GM08714 (cell line): ENCODE measurements around the gene STYK1.
"Not testable (repeated sequence)": the region's sequence is repeated elsewhere in the genome, so short reads cannot be mapped to it uniquely, and the experiment has no call there.

Experiments used
- H3K4me3 ChIP-seq: fragments of 200-500 bp; sonication (Bioruptor generic); 2 replicates; pipeline ENCODE4 v1.5.1; 2014; ENCODE audit warnings: mild to moderate bottlenecking, low read length, inconsistent platforms
- ZNF274 ChIP-seq: IDR thresholded peaks from 2 replicates; pipeline ENCODE4 v1.6.1; 2012; ENCODE audit warnings: mild to moderate bottlenecking, low read depth, low read length

The STYK1 gene

GRCh38 chr12:10654003-10654402, 19.8 kb downstream of the STYK1 start:
- TF ChIP-seq ZNF274: no peak

DNA sequence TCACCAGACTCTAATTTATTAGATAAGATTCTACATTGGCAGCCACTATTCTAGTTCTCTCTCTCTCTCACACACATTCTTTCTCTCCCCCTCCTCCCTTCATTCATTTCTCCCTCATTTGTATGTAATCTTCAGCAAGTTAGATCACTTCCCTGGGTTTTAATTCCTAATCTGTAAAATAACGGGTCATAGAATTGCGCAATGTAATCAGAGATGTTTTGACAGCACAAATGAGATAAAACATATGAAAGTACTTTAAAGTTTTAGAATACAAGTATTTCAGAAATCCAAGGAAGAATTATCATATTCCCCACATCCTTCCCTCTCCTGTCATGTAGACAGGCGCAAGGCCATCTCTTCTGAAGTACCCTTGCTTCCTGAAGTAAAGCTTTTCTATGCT, 21.7 kb downstream of the STYK1 start:
- TF ChIP-seq ZNF274: no peak
- H3K4me3 ChIP-seq: no peak overlapping the region

More at GRCh38 chr12:10654003-10654402, 19.8 kb downstream of the STYK1 start:
- no peak overlapping the region for H3K4me3 ChIP-seq

- H3K4me3 ChIP-seq: not testable (repeated sequence)
These were observed 27.3 kb downstream of the STYK1 start for GRCh38 chr12:10646576-10646975.

DNA sequence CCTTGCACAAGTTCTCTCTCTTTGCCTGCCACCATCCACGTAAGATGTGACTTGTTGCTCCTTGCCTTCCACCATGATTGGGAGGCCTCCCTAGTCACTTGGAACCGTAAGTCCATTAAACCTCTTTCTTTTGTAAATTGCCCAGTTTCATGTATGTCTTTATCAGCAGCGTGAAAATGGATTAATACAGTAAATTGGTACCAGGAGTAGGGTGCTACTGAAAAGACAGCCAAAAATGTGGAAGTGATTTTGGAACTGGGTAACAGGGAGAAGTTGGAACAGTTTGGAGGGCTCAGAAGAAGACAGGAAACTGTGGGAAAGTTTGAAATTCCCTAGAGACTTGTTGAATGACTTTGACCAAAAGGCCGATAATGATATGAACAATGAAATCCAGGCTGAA, 27.9 kb downstream of the STYK1 start:
- no peak overlapping the region for H3K4me3 ChIP-seq
- TF ChIP-seq ZNF274: no peak

DNA sequence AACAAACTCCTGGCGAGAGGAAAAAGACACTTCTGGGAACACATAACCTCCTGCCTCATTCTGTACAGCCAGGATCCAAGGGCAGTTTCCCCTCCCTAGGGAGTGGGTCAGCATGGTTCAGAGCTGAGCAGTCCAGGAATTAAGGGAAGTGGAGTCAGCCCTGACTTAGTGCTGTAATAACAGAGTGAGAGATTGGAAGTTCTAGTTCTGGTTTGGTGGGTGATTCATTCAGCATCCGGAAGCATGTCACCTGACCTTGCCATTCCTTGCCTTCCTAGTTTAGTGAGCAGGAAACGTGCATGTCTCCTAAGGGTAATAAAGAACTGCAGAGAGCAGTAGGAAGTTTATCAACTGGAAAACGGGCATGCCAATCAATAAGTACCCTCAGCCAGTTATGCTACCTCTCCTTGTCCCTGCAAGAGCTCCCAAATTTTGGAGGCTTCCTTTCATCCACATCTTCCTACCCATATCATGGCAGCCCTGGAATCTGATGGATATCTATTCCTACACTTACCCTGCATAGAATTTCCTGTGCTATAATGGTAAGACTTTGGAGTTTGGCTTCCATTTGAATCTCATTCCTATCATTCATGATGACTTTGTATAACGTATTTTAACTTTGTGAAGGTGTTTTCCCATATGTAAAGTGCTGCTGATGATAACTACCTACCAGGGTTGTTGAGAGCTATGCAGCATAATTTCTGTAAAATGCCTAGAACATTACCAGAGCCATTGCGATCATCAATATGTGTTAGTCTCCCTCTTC, 31.9 kb downstream of the STYK1 start:
- TF ChIP-seq ZNF274: no peak
- H3K4me3 ChIP-seq: no peak overlapping the region

DNA sequence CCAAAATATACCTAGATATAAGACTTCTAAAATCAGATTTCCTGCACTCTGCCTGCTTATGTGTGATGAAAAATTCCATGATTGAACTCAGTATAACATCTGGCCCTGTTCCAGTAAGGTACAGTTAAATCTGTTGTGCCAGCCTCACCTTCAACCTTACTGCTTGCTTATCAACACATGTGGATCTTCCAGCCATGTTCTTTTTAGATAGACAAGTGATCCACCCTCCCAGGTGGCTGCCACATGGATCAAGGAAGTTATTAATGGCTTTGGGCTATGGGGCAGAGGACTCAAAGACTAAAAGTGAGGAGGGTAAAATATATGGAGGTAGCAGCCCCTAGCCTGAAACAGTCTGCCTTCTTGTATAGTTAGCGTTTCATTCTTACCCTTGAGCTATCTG, 35.1 kb downstream of the STYK1 start:
- H3K4me3 ChIP-seq: no peak overlapping the region
- no peak for TF ChIP-seq ZNF274

DNA sequence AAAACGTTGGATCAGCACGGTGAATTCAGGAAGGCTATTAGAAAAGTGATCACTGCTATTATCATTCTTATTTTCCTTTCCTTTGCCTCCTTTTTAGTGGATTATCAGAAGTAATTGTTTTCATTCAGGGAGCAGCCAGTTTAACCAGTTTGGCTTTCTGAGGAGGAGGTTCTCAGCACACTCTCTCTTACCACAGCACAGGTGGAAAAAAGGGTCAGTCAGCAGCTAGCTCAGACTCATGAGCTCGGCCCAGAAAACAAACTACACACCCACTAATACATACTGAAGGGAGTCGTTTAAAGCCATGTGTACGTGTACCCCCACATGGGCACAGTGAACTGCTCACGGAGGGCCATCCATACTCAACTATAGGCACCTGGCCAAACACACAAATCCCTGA, 37.2 kb downstream of the STYK1 start:
- no peak for TF ChIP-seq ZNF274
- no peak overlapping the region for H3K4me3 ChIP-seq

- H3K4me3 ChIP-seq: no peak overlapping the region
- TF ChIP-seq ZNF274: no peak
These were observed 37.7 kb downstream of the STYK1 start for GRCh38 chr12:10636124-10636523.

DNA sequence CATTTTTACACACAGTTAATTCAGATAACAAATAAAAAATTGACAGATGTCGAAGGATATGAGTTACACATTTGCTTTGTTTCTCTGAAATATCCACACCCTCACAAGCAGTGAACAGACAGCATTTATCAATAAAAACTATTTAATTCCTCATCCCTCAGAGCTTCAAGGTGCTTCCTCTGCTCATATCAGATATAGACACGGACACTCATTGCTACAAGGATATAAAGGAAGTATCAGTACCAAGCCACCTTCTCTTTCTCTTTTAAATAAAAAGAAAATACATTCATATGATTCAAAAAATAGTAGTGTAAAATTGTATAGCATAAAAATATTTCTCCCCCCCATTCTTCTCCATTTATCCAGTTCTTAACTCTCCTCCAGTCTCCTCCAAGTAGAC, 38.5 kb downstream of the STYK1 start:
- TF ChIP-seq ZNF274: no peak
- no peak overlapping the region for H3K4me3 ChIP-seq

DNA sequence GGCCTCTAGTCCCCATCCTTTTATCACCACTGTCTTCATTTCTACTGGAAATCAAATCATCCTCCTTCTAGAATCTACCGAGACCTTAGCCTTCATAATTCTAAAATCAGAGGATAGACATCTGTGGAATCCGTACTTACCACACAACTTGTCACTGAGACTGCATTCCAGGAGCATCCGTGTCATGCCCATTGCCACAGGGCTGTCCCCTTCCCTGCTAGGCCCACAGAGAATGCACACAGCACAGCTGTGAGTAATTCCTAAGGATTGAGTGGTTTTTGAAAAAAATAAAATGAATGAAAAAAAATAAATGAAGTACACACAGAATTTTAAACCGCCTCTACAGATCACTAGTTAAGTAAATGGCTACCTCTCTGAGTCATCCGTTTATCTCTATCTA, 39.4 kb downstream of the STYK1 start:
- H3K4me3 ChIP-seq: no peak overlapping the region
- no peak for TF ChIP-seq ZNF274

- H3K4me3 ChIP-seq: no peak overlapping the region
- no peak for TF ChIP-seq ZNF274
These were observed 40.3 kb downstream of the STYK1 start for GRCh38 chr12:10633541-10633940.

- no peak overlapping the region for H3K4me3 ChIP-seq
- TF ChIP-seq ZNF274: no peak
These were observed 41.6 kb downstream of the STYK1 start for GRCh38 chr12:10632226-10632625.

DNA sequence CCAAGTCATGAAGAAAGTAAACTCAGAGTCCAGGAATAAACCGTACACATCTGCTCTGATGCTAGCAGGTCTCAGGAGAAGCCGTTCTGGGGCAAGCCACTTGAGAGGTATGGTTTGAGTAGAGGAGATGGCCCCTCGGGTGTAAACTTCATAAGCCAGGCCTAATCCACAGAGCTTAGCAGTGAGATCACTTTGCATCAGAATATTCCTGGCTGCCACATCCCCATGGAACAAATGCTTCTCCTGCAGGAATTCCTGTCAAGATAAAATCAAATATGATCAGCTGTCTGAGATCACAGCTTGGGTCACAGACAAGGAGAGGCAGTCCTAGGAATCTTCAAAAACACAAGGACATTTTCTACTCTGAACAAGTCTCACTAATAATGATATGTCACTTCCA, 49.2 kb downstream of the STYK1 start:
- no peak for TF ChIP-seq ZNF274
- H3K4me3 ChIP-seq: no peak overlapping the region

GRCh38 chr12:10623131-10623530, 50.7 kb downstream of the STYK1 start:
- no peak overlapping the region for H3K4me3 ChIP-seq
- TF ChIP-seq ZNF274: no peak

GRCh38 chr12:10621278-10621677, 52.6 kb downstream of the STYK1 start:
- no peak overlapping the region for H3K4me3 ChIP-seq
- TF ChIP-seq ZNF274: no peak
